Ishikawa (cell line): ENCODE results near the gene NDC1.

Source experiments
- CEBPB ChIP-seq: IDR thresholded peaks from 2 replicates; pipeline ENCODE4 v1.6.1; 2012
- CREB1 ChIP-seq: IDR thresholded peaks from 2 replicates; pipeline ENCODE4 v1.6.1; 2012; ENCODE audit warnings: low read depth
- EGR1 ChIP-seq: IDR thresholded peaks from 2 replicates; pipeline ENCODE4 v1.6.1; 2012
- EP300 ChIP-seq: IDR thresholded peaks from 2 replicates; pipeline ENCODE4 v1.6.1; 2012; ENCODE audit warnings: borderline replicate concordance
- TAF1 ChIP-seq: IDR thresholded peaks from 2 replicates; pipeline ENCODE4 v1.6.1; 2012; ENCODE audit warnings: low read depth, mild to moderate bottlenecking
- USF1 ChIP-seq: IDR thresholded peaks from 2 replicates; pipeline ENCODE4 v1.6.1; 2012

DNA sequence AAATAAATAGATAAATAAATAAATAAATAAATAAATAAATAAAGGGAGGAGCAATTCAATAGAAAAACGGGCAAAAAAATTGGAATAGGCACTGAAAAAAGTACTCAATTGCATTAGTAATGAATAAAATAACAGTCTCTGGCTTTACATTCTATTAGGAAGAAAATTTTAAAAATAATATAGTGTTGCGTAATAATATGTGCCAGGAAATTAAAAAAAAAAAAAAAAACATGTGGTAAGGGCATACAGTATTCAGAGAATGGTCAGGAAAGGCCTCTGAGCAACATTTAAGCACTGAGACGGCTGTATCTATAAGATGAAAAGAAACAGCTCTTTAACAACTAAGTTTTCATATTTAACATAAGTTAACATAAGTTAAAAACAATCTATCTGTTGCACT is 50.4 kb downstream of the NDC1 start:
- TF ChIP-seq TAF1, result no peak
- no peak for TF ChIP-seq EP300
- no peak for TF ChIP-seq CREB1
- peak; percentile 36; the same call in 1 of the 2 replicates for TF ChIP-seq CEBPB
- no peak for TF ChIP-seq USF1
- TF ChIP-seq EGR1, result no peak
